SK-N-SH treated with all-trans-retinoic acid at 6 μM for 48 hours (cell line): Measurements from ENCODE around the gene DOCK1.

Experiments
- BACH2 ChIP-seq: fragments of 250-450 bp; sonication (Bioruptor Pico); IDR thresholded peaks from 2 replicates; pipeline ENCODE4 v1.9.0; 2021; ENCODE audit warnings: mild to moderate bottlenecking, borderline replicate concordance
- CSDC2 ChIP-seq: fragments of 250-450 bp; sonication (Bioruptor Pico); IDR thresholded peaks from 2 replicates; pipeline ENCODE4 v1.5.0; 2020; ENCODE audit warnings: mild to moderate bottlenecking, moderate library complexity
- ESRRG ChIP-seq: fragments of 250-450 bp; sonication (Bioruptor Pico); IDR thresholded peaks from 2 replicates; pipeline ENCODE4 v1.6.1; 2021; ENCODE audit warnings: mild to moderate bottlenecking
- RARB ChIP-seq: fragments of 250-450 bp; sonication (Bioruptor Pico); IDR thresholded peaks from 2 replicates; pipeline ENCODE4 v1.8.0; 2021; ENCODE audit warnings: mild to moderate bottlenecking, moderate library complexity
- ZFP3 ChIP-seq: fragments of 250-450 bp; sonication (Bioruptor Pico); IDR thresholded peaks from 2 replicates; pipeline ENCODE4 v1.5.0; 2020; ENCODE audit warnings: mild to moderate bottlenecking, moderate library complexity
- TF ChIP-seq, protein P1 (sequence below): fragments of 250-450 bp; sonication (Bioruptor Pico); IDR thresholded peaks from 2 replicates; pipeline ENCODE4 v1.5.1; 2020; ENCODE audit warnings: low read depth, mild to moderate bottlenecking, moderate library complexity
- TF ChIP-seq, protein P2 (sequence below): fragments of 250-450 bp; sonication (Bioruptor Pico); IDR thresholded peaks from 2 replicates; pipeline ENCODE4 v1.8.0; 2020; ENCODE audit warnings: mild to moderate bottlenecking, moderate library complexity, borderline replicate concordance
- TF ChIP-seq, protein P3 (sequence below): fragments of 250-450 bp; sonication (Bioruptor Pico); IDR thresholded peaks from 2 replicates; pipeline ENCODE4 v1.5.0; 2020; ENCODE audit warnings: mild to moderate bottlenecking, moderate library complexity

- TF ChIP-seq CSDC2 (no peak), ZFP3 (CRISPR knock-in tag) (no peak), BACH2 (no peak), ESRRG (no peak), RARB (CRISPR knock-in tag) (no peak)
- TF ChIP-seq, protein P1, sequence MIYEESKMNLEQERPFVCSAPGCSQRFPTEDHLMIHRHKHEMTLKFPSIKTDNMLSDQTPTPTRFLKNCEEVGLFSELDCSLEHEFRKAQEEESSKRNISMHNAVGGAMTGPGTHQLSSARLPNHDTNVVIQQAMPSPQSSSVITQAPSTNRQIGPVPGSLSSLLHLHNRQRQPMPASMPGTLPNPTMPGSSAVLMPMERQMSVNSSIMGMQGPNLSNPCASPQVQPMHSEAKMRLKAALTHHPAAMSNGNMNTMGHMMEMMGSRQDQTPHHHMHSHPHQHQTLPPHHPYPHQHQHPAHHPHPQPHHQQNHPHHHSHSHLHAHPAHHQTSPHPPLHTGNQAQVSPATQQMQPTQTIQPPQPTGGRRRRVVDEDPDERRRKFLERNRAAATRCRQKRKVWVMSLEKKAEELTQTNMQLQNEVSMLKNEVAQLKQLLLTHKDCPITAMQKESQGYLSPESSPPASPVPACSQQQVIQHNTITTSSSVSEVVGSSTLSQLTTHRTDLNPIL (CRISPR knock-in tag): no peak
- TF ChIP-seq, protein P2, sequence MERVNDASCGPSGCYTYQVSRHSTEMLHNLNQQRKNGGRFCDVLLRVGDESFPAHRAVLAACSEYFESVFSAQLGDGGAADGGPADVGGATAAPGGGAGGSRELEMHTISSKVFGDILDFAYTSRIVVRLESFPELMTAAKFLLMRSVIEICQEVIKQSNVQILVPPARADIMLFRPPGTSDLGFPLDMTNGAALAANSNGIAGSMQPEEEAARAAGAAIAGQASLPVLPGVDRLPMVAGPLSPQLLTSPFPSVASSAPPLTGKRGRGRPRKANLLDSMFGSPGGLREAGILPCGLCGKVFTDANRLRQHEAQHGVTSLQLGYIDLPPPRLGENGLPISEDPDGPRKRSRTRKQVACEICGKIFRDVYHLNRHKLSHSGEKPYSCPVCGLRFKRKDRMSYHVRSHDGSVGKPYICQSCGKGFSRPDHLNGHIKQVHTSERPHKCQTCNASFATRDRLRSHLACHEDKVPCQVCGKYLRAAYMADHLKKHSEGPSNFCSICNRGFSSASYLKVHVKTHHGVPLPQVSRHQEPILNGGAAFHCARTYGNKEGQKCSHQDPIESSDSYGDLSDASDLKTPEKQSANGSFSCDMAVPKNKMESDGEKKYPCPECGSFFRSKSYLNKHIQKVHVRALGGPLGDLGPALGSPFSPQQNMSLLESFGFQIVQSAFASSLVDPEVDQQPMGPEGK: no peak
- TF ChIP-seq, protein P3, sequence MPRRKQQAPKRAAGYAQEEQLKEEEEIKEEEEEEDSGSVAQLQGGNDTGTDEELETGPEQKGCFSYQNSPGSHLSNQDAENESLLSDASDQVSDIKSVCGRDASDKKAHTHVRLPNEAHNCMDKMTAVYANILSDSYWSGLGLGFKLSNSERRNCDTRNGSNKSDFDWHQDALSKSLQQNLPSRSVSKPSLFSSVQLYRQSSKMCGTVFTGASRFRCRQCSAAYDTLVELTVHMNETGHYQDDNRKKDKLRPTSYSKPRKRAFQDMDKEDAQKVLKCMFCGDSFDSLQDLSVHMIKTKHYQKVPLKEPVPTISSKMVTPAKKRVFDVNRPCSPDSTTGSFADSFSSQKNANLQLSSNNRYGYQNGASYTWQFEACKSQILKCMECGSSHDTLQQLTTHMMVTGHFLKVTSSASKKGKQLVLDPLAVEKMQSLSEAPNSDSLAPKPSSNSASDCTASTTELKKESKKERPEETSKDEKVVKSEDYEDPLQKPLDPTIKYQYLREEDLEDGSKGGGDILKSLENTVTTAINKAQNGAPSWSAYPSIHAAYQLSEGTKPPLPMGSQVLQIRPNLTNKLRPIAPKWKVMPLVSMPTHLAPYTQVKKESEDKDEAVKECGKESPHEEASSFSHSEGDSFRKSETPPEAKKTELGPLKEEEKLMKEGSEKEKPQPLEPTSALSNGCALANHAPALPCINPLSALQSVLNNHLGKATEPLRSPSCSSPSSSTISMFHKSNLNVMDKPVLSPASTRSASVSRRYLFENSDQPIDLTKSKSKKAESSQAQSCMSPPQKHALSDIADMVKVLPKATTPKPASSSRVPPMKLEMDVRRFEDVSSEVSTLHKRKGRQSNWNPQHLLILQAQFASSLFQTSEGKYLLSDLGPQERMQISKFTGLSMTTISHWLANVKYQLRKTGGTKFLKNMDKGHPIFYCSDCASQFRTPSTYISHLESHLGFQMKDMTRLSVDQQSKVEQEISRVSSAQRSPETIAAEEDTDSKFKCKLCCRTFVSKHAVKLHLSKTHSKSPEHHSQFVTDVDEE (CRISPR knock-in tag): no peak
These were observed 189.8 kb downstream of the DOCK1 start for GRCh38 chr10:127094984-127095383.
